HG03097 (cell line): Measurements from ENCODE around the gene FHIT.

ENCODE experiments used
- ATAC-seq: cut with Tn5 transposase; IDR thresholded peaks from one replicate; pipeline ENCODE4 v1.9.1; 2021; ENCODE audit not compliant: unreplicated experiment, low FRiP score

Gene FHIT

DNA sequence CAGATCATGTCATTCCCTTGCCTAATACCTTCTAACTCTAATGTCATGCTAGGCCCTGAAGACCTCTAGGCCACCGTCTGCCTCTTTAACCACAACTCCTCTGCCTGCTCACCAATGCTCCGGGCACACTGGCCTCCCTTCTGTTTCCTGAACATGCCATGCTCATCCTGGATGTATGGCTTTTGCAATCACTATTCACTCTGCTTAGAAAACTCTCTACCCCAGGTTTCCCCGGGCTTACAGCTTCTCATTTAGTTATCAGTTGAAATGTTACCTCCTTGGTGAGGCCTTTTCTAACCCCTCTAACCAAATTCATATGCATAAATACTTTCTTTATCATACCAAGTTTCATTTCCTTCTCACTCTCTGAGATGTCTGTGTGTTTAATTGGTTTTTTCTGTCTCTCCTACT lies 1473.6 kb downstream of the FHIT start:
- no peak for ATAC-seq

DNA sequence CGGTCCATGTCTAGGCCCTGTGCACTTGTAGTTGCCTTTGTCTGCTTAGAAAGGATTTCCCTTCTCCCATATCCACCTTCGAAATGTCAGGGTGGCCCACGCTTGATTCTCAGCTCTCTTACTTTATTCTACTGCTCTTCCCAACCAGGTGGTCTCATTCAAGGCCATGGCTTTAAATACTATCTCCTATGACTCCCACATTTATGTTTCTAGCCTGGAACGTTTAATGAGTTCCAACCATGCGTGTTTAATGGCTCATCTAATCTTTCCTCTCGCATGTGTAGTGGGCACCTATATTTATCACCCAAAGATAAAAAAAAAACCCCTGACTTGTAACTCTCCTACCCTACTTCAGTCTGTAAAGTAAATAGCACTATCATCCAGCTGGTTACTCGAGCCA lies 1474.2 kb downstream of the FHIT start:
- ATAC-seq: no peak

- ATAC-seq: no peak
Measured at GRCh38 chr3:59775761-59776325, 1475.4 kb downstream of the FHIT start.

- ATAC-seq: no peak
Measured at GRCh38 chr3:59775106-59775505, 1476.1 kb downstream of the FHIT start.

GRCh38 chr3:59774634-59775033 lies 1476.6 kb downstream of the FHIT start:
- no peak for ATAC-seq

DNA sequence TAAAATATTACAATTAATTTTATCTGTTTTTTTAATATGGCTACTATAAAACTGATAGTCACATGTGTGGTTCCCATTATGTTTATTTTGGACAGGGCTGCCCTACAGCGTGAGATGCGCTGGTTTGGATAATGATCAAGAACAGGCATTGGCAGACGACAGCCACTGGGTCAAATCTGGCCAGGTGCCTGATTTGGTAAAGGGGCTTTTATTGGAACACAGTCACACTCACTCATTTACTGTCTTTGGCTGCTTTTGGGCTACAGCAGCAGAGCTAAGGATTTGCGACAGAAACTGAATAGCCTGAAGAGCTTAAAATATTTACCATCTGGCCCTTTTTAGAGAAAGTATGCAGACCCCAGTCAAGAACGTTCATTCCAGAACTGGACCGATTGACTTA lies 1477.3 kb downstream of the FHIT start:
- ATAC-seq: no peak

DNA sequence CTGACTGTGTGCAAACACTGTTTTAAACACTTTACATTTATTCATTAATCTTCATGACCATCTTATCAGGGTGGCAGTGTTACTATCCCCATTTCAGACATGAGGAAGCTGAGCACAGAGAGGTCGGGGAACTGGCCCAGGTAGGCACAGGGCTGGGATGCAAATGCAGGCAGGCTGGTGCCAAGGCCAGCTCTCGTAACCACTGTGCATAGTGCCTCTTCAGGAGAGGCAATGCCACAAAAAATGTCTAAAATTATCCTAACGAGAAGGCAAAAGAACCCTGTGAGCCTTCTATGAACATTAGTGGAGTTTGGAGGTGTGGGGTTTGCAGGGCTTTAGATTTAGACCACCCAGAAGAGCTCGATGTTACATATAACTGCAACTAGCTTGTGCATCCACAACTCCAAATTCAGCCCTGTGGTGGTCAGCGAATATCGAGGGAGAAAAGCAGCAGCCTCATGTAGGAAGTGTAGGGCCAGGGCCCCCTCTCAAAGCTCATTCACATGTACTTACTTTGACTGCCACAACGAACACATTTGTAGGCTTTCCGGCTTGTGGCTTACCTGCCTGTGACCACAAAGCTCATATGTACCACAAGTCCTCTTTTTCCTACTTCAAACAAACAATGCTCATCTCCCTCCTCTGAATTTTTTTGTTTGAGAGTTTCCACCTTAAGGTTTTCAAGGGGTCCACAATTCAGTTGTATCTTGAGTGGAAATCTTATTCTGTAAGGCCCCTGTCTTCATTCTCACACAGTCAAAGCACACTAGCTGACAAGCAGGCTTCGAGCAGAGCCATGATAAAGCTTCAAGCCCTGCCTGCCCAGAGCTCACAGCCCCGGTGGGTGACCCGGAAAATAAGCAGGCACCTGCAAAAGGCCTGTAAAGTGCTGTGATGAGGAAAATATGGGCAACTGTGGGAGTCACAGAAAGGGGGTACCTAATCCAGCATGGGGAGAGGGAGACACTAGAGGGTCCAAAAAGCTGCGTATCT lies 1478.5 kb downstream of the FHIT start:
- no peak for ATAC-seq

DNA sequence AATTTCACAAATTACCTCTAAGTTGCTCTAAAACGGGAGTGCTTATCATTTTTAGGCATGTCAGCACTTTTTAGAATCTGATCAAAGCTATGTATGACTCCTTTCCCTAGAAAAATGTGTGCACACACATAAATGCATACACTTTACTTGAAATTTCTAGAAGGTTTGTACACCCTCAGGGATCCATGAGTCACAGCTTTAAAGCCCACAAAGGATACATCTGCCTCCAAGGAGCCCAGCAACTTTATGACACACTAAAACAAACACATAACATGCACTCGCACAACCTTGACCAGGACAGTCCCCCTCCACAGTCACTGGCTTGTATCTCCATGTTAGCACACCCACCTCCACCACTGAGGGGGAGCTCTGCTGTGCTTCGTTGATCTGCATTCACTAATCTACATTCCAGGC lies 1479.5 kb downstream of the FHIT start:
- no peak for ATAC-seq

DNA sequence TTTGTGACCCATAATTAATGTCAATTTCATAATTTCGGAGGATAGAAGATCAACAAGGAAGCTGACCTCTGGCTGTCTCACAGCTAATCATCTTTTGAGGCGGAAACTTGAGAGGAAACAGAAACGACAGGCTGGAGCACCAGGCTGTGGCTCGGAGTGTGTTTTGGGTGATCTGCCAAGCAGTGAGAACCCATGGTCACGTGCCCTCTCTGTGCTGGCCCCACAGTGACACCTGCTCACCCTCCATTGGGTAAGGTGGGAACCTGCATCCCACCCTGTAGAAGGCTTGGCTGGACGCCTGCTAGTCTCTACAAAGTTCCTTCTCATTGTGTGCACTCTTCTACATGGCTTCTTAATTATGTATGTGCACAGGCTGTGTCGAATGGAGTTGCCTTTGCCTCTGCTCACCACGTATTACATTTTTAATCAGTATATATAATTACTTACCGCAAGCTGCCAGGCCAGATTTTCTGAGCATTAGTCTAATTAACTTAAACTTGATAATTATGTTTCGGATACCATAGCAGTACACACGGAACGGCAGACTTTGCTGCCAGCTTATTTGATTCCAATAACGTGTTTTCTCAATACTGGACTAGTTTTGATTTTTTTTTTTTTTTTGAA lies 1482.0 kb downstream of the FHIT start:
- no peak for ATAC-seq

DNA sequence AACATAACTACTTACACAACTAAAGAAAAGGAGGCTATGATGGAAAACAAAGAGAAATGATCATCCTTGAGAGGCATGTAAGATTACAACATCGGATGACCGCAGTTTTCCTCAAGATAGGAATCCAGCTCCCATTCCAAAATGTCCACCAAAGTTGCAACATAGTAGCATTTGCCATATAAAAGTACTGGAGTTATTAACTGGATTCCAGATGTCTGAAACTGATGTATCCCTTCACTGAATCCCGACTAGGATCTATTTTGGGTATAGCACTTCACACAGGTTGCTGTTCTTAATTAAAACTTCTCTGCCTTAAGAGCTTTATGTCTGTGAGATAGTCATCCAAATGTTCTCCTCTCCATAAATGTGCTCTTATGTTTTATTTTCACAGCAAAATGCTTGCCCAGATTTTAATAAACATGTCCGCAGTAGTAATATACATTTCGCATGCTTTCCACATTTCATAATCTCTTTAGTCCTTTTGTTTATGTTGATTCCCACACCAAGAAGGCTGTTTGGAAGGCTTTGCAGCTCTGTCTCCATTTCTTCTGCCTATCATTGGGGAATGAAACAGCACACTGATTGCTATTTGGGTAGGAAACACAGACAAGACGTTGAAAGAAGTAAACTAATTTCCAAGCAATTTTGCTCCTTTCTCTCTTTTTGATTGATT lies 1484.9 kb downstream of the FHIT start:
- ATAC-seq: no peak

GRCh38 chr3:59764171-59764570 lies 1487.1 kb downstream of the FHIT start:
- ATAC-seq: no peak

DNA sequence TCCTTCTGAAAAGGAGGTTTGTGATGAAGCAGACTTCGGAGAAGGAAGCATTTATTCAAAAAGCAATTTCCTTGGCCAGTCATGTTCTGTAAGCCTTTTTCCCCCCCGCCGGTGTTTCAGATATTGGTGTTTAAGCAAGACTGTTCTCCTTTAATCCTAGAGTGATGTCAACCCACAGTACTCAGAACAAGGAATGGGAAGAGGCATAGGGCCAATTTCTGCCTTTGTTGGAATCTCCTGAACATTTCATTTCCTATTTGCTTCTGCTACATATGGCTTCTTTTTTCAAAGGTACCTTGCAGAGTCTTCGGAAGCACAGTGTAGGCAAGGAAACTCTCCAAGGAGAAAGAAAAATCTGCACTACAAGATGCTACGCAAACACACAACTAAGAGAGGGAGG lies 1488.3 kb downstream of the FHIT start:
- ATAC-seq: no peak

DNA sequence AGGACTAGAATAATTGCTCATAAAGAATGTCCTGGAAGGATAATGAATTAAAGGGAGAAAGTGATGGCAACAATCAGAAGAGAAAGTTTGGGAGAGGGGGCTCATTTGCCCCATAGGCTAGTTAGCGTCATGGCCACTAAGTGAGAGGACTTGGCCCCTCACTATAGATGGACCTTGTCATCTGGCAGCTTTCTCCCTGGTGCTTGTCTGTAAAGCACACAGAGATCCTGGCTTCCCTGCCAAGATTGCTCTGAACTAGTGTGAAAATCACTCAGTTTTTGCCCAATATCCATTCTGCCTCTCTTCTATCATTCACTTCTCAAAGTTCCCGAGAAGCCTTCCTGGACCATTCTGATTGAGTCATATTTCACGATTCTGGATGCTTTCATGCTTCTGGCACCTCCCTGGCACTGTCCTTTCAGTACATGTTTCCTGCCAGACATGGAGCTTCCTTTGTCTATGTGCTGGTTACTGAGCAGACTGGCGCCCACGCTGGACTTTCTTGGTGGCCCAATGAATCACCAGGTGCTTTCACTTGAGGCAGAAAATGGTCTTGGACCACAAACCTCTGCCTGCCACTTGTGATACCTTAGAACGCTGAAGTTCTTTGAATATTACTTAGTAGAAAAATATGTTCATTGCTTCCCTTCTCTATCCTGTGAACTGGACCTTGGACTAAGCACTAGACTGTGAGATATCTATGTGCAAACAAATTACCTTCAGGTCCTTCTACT lies 1491.8 kb downstream of the FHIT start:
- no peak for ATAC-seq

- no peak for ATAC-seq
Measured at GRCh38 chr3:59758672-59759071, 1492.6 kb downstream of the FHIT start.

DNA sequence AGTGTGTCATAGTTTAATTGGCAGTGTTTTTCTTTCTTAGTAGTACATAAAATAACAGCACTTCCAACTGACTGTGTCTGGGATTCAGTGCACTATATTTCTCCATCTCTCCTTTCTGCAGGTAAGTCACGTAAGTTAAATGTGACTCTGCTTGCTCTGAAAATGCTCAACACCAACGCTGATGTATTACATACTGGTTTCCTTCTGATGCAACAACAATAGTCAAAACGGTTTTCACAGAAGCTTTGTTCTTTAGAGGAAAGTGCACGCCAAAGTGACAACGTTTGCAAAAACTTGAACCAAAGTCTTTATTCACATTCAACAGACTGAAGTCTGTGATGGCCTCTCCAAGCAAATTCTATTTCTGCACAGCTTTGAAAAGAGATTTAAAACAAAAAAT lies 1494.3 kb downstream of the FHIT start:
- ATAC-seq: no peak

GRCh38 chr3:59754456-59755129 lies 1496.7 kb downstream of the FHIT start:
- no peak for ATAC-seq

GRCh38 chr3:59753808-59754450 lies 1497.3 kb downstream of the FHIT start:
- no peak for ATAC-seq

- no peak for ATAC-seq
Measured at GRCh38 chr3:59752925-59753324, 1498.3 kb downstream of the FHIT start.

GRCh38 chr3:59751606-59752005 lies 1499.6 kb downstream of the FHIT start:
- ATAC-seq: no peak
